ENCODE data around the gene MAN1C1.

MAN1C1 gene

GRCh38 chr1:25807480-25808390 is 191.1 kb downstream of the MAN1C1 start:
- in situ Hi-C loops (cut with HindIII; ENCODE audit: low sequenced_read_pairs): no loop called here

- in situ Hi-C loops (cut with HindIII; ENCODE audit: low sequenced_read_pairs): no loop called here
Measured at GRCh38 chr1:25808481-25809244, 192.1 kb downstream of the MAN1C1 start.

- in situ Hi-C loops (cut with HindIII; ENCODE audit: low sequenced_read_pairs): no loop called here
Measured at GRCh38 chr1:25809283-25809926, 192.8 kb downstream of the MAN1C1 start.

GRCh38 chr1:25809929-25810328 is 193.3 kb downstream of the MAN1C1 start:
- in situ Hi-C loops (cut with HindIII; ENCODE audit: low sequenced_read_pairs): no loop called here

GRCh38 chr1:25810341-25811299 is 194.0 kb downstream of the MAN1C1 start:
- in situ Hi-C loops (cut with HindIII; ENCODE audit: low sequenced_read_pairs): no loop called here

- in situ Hi-C loops (cut with HindIII; ENCODE audit: low sequenced_read_pairs): no loop called here
Measured at GRCh38 chr1:25811384-25812082, 194.9 kb downstream of the MAN1C1 start.

- in situ Hi-C loops (cut with HindIII; ENCODE audit: low sequenced_read_pairs): no loop called here
Measured at GRCh38 chr1:25813071-25813733, 196.6 kb downstream of the MAN1C1 start.

GRCh38 chr1:25813734-25814471 is 197.3 kb downstream of the MAN1C1 start:
- in situ Hi-C loops (cut with HindIII; ENCODE audit: low sequenced_read_pairs): no loop called here

GRCh38 chr1:25814549-25815087 is 198.0 kb downstream of the MAN1C1 start:
- in situ Hi-C loops (cut with HindIII; ENCODE audit: low sequenced_read_pairs): no loop called here

GRCh38 chr1:25815208-25816111 is 198.9 kb downstream of the MAN1C1 start:
- in situ Hi-C loops (cut with HindIII; ENCODE audit: low sequenced_read_pairs): no loop called here

GRCh38 chr1:25816112-25816718 is 199.6 kb downstream of the MAN1C1 start:
- in situ Hi-C loops (cut with HindIII; ENCODE audit: low sequenced_read_pairs): no loop called here

GRCh38 chr1:25817840-25818501 is 201.4 kb downstream of the MAN1C1 start:
- in situ Hi-C loops (cut with HindIII; ENCODE audit: low sequenced_read_pairs): no loop called here

- in situ Hi-C loops (cut with HindIII; ENCODE audit: low sequenced_read_pairs): no loop called here
Measured at GRCh38 chr1:25818569-25818968, 202.0 kb downstream of the MAN1C1 start.

- in situ Hi-C loops (cut with HindIII; ENCODE audit: low sequenced_read_pairs): no loop called here
Measured at GRCh38 chr1:25819491-25820246, 203.1 kb downstream of the MAN1C1 start, which contains the start of gene MTFR1L. Gene MTFR1L (plus strand): TSS chr1:25819954. CDS start chr1:25823105, 3,151 bp downstream.
